Hematopoietic multipotent progenitor cell treated with erythropoietin and hydrocortisone succinate and interleukin-3 and kit ligand, for 17 days (in vitro differentiated cells): Measurements from ENCODE around the gene FOXC2.

Experiments
- DNase-seq: peaks from one replicate; pipeline ENCODE4 v3.0.0-alpha.2; 2015; ENCODE audit warnings: low spot score

Gene FOXC2

GRCh38 chr16:86556576-86556975 lies 10.1 kb upstream of the FOXC2 start:
- DNase-seq = no peak

GRCh38 chr16:86557587-86557986 lies 9.0 kb upstream of the FOXC2 start:
- DNase-seq = no peak

- no peak for DNase-seq
Observed at GRCh38 chr16:86558355-86559193, 8.1 kb upstream of the FOXC2 start.

GRCh38 chr16:86559802-86560305 lies 6.8 kb upstream of the FOXC2 start:
- no peak for DNase-seq

- no peak for DNase-seq
Observed at GRCh38 chr16:86562356-86562755, 4.3 kb upstream of the FOXC2 start.

GRCh38 chr16:86563469-86564345 lies 2.9 kb upstream of the FOXC2 start:
- DNase-seq = peak; percentile 81

- DNase-seq = no peak
Observed at GRCh38 chr16:86565181-86565631, 1.4 kb upstream of the FOXC2 start.

- no peak for DNase-seq
Observed at GRCh38 chr16:86565644-86566511, 751 bp upstream of the FOXC2 start.

GRCh38 chr16:86566966-86567700 lies 504 bp downstream of the FOXC2 start:
- no peak for DNase-seq

GRCh38 chr16:86567701-86568581 lies 1.3 kb downstream of the FOXC2 start:
- DNase-seq = no peak

GRCh38 chr16:86568677-86569623 lies 2.3 kb downstream of the FOXC2 start:
- no peak for DNase-seq

GRCh38 chr16:86569701-86570447 lies 3.2 kb downstream of the FOXC2 start:
- DNase-seq = no peak

- DNase-seq = no peak
Observed at GRCh38 chr16:86570558-86571529, 4.2 kb downstream of the FOXC2 start.

GRCh38 chr16:86571530-86571915 lies 4.9 kb downstream of the FOXC2 start:
- no peak for DNase-seq

- no peak for DNase-seq
Observed at GRCh38 chr16:86572041-86572521, 5.5 kb downstream of the FOXC2 start.

GRCh38 chr16:86572606-86573005 lies 6.0 kb downstream of the FOXC2 start:
- DNase-seq = no peak

GRCh38 chr16:86573215-86573614 lies 6.6 kb downstream of the FOXC2 start:
- DNase-seq = no peak
